Hematopoietic multipotent progenitor cell treated with erythropoietin and hydrocortisone succinate and interleukin-3 and kit ligand, for 15 days (in vitro differentiated cells): ENCODE data around the gene MTERF4.
"Not testable (repeated sequence)": the region's sequence is repeated elsewhere in the genome, so short reads cannot be mapped to it uniquely, and the experiment has no call there.

Experiments
- DNase-seq: peaks from one replicate; pipeline ENCODE4 v3.0.0-alpha.2; 2015; ENCODE audit warnings: low spot score

The MTERF4 gene

DNA sequence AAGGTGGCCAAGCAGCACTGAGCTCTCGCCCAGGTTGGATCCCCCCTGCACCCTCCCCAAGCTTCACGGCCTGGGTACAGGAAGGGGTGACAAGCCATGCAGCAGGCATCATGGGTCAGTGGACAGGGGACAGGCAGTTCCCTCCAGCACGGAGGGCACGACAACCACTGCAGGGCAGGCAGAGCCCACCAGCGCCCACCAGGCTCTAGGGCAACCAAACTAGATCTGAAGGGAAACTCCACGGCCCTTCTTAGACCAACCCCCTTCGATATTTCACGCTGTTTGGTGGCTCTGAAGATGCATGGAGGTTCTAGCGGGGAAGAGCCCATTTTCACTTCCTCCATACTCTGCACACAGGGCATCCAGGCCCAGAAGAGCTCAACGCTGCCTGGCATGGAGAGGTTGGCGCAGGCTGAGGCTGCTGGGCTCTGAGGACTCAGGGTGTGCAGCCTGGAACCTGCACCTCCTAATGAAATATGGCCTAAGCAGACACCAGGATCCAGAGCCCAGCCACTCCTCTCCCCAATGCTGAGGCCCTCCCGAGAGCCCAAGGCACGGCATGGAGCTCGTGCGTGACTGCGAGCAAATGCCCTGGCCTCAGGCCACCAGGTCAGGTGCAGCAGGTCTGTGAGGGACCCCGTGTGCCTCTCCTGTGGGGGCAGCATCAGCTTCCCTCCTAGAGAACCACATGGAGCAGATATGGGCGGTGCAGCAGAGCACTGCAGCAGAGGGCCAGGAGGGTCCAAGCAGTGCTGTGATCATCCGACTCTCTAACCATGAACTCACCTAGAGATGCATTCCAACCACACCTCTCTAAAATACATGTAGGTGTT, 8.7 kb upstream of the MTERF4 start:
- DNase-seq = no peak

- no peak for DNase-seq
Measured at GRCh38 chr2:241110089-241110606, 8.1 kb upstream of the MTERF4 start.

- no peak for DNase-seq
Measured at GRCh38 chr2:241109210-241110088, 7.4 kb upstream of the MTERF4 start.

DNA sequence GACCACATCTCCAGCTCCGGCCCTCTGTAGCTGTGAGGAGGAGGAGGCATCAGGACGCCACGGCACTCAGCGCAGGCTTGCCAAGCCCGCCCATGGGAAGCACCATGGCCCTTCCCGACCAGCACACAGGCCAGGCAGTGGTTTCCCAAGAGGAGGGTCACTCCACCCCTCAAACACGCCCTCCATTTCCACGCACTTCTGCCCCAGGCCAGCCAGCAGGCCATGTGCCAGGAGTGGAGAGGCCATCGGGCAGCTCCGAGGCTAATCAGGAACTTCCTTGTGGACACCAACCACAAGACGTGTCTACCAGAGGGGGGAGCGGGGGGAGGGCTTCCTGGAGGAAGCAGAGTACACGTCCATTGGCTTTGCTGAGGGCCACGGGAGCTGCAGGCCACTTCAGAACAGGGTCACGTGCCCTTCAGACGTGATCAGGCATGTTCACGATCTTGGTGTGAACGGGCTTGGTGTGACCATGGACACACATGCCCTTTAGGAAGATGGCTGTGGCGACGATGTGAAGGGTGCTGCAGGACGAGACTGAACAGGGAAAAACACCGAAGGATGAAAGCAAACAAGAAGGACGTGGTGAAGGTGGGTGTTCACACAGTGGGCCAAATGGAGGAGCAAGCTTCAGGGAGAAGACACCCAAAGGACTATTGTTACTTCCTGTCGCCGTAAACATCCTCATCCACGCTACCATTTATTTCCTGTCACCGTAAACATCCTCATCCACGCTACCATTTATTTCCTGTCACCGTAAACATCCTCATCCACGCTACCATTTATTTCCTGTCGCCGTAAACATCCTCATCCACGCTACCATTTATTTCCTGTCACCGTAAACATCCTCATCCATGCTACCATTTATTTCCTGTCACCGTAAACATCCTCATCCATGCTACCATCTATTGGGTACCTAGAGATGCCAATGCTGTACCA, 6.5 kb upstream of the MTERF4 start:
- DNase-seq = no peak

DNA sequence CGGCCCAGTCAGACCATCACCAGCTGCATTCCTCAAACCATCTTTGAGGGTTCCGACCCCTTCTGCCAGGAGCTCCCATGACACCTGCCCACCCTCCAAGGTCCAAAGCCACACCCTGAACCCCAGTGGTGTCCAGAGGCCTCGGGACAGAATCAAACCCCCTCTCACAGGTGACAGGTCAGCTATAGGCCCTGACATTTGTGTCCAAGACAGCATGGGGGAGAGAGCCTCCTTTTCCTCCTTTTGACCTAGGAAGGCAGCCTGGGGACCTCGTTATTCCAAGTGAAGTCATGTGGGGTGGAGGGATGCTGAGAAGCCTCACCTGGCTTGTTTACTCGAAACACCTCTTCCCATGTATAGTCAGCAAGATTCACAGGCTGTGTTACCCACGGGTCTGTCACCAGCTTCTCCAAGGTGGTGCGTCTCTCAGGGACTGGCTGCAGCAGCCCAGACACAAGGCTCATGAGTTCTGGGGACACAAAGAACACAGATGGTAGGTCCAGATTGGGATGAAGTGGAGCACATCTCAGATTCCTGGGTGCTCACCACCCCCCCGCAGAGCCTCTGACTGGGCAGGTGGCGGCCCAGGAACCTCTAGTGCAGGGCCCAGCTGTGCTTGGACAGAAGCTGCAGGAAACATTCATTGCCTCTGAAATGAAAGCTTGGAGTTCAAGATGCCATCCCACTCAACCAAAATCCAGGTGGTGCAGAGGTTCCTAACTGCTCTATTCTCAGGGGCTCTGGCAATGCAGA, 5.1 kb upstream of the MTERF4 start:
- DNase-seq = no peak

- DNase-seq = no peak
Measured at GRCh38 chr2:241105641-241106040, 3.6 kb upstream of the MTERF4 start.

- not testable (repeated sequence) for DNase-seq
Measured at GRCh38 chr2:241104611-241105010, 2.5 kb upstream of the MTERF4 start.

- no peak for DNase-seq
Measured at GRCh38 chr2:241103176-241103595, 1.1 kb upstream of the MTERF4 start.

DNA sequence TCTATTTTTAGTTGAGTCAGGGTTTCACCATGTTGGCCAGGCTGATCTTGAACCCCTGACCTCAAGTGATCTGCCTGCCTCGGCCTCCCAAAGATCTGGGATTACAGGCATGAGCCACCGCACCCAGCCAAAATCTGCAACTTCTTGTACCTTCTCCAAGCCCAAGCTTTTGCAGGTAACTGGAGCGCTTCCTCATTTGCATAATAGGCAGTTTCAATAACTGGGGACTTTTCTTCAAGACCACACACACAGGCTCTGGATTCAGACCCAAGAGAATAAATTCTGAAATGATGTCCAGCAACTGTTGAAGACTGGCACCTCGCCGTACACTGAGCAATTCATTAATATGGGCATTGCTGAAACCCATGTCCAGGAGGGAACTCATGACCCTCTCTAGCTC, 2.8 kb downstream of the MTERF4 start:
- no peak for DNase-seq

DNA sequence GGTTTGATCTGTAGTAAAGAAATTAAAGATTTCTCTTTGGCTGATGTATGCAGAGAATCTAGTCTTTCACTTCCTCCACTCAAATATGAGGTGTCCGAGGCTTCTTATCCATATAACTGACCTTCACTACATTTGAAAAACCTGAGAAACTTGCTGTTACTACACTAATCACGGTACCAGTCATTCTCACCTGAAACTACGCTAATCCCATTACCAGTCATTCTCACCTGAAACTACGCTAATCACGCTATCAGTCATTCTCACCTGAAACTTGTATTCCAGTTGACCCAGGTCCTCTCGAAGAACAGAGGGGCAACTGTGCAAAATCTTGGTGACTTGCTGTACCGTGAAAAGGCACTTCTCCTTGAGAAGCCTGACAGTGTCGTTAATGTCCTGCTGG, 5.1 kb downstream of the MTERF4 start:
- no peak for DNase-seq

DNA sequence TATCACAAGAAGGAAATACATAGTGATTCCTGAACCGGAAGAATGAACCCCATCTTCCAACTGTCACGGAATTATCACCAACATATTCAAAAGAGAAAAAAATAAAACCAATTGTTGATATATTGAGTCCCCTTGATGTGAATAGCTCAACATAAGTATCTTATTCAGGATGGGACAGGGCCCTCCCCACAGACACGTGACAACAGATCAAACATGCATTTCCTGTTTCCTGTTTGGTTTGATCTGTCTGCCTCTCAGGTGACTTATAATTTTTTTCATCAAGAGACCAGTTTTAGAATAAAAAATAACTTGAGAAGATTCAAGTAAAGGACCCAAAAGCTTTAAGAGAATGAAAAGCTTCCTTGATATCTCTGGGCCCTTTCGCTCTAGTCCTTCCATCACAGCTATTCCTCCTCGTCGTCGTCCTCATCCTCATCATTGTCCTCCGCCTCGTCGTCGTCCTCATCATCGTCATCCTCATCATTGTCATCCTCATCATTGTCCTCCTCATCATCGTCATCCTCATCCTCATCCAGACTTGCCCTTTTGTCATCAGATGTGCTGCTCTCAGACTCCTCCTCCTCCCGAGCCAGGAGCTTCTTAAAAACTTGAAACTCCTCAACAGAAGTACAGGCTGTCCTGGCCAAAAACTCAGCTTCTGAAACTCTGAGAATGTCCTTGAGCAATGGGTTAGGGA, 6.3 kb downstream of the MTERF4 start:
- no peak for DNase-seq

DNA sequence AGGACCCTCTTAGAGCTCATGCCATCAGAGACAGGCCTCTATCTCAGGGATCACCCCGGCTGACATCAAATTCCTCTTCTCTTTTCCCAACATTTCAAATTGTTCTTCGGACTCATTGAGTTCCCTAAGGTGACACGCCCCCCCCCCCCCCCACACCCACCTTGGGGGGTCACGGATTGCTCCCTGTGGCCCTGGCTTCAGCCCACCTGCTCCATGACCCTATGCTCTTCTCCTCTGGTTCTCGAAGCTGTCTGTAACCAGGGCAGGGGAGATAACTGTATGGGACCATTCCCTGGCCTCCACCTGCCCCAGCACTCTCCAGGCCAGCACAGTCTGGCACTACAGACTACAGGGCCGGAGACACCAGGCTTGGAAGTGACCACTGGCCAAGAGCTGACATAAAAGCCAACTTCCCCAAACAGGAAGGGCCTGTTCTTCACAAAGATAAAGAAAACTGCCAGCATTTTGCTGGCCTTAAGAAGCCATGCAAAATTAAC, 7.1 kb downstream of the MTERF4 start:
- no peak for DNase-seq

GRCh38 chr2:241094172-241094571, 7.9 kb downstream of the MTERF4 start:
- DNase-seq = no peak

DNA sequence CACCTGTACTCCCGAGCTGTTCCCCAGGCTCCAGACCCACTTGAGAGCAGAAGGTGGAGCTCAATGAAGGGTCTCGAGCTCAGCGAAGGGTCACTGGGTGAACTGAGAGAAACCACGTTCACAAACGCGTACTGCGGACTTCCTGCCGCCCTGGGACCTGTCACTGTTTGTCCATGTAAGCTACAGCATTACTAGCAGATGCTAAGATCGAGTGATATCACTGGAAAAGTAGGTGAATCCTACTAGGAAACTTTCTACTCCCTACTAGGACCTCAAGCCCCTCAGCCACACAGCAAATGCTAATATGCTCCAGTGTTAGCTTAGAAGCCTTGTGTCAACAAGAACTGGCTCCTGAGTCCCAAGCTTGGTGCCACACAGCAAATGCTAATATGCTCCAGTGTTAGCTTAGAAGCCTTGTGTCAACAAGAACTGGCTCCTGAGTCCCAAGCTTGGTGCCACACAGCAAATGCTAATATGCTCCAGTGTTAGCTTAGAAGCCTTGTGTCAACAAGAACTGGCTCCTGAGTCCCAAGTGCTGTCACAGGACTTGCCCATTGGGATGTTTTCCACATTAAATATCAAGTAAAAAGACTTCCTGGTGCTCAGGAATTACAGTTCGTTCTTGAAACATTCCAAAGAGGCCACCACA, 8.8 kb downstream of the MTERF4 start:
- not testable (repeated sequence) for DNase-seq

GRCh38 chr2:241092677-241093076, 9.4 kb downstream of the MTERF4 start:
- no peak for DNase-seq

GRCh38 chr2:241091734-241092445, 10.2 kb downstream of the MTERF4 start:
- no peak for DNase-seq

- no peak for DNase-seq
Measured at GRCh38 chr2:241091201-241091600, 10.9 kb downstream of the MTERF4 start.

GRCh38 chr2:241088791-241089732, 13.0 kb downstream of the MTERF4 start:
- no peak for DNase-seq
